NCI-H1436 (cell line): ENCODE measurements around the gene DNAJC6.
A peak's percentile ranks its signal among the peaks of the same experiment; 100 is the strongest.
"Not testable (repeated sequence)": the region's sequence is repeated elsewhere in the genome, so short reads cannot be mapped to it uniquely, and the experiment has no call there.

Experiments
- DNase-seq: peaks from one replicate; lab custom pipeline; 2025; lab: John Stamatoyannopoulos, UW

The DNAJC6 gene

DNA sequence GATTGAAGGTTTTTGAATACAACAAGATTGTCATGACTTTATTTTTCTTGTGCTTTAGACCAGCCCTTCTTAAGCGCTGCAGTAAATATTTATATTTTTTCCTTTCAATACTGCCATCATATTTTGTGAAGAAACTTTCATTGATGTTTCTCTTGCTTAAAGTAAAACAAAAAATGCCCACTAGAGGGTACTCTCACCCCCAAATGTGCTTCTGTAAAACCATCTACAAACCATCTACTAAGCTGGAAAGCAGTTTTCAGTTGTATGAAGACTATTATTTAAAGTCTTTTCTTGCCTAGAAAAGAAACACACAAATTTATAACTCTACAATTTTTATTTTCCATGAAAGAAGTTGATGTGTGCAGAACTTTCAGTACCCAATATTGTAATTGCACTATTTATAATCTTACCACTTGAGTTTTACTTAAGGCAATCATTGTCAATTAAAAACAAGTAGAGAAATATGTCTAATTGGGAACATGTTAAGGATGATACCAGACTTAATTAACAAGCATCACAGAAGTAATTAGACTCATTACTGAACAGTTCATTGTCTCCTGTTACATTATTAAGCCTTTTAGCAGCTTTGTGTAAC is 121.9 kb downstream of the DNAJC6 start:
- DNase-seq = peak; percentile 10

DNA sequence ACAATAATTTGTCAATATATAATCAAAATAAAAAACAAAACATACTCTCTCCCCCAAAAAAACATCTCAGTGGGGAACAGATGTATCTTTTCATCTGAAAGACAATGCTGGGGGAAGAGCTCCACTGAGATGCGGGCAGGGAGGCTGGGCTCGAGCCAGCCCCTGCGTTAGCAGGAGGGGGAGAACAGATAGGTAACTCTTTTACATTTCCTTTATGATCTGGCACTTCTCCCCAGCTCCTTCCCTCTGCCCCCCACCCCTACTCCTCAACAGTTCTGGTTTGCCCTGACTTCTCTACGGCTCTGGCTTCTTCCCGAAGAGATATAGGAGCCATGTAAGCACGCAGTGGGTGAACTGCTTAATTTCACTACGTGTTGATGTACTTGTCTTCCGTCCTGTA is 123.6 kb downstream of the DNAJC6 start:
- DNase-seq = no peak

DNA sequence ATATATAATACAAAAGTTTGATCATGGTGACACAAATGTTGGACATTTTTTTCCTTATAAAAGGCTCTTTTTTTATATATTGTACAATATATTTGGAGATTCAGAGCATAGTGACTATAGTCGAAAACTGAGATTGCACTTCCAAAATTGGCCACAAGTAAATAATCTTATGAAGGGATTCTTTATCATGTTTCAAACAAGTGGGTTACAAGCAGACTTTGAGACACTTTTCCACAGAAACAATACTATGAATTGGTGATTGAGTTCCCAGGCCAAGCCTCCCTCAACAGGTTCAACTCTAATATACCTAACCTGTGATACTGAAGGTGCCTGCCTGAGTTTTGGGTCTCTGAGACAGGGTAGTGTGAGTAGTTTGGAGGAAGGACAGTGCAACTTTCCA is 124.9 kb downstream of the DNAJC6 start:
- DNase-seq = no peak

DNA sequence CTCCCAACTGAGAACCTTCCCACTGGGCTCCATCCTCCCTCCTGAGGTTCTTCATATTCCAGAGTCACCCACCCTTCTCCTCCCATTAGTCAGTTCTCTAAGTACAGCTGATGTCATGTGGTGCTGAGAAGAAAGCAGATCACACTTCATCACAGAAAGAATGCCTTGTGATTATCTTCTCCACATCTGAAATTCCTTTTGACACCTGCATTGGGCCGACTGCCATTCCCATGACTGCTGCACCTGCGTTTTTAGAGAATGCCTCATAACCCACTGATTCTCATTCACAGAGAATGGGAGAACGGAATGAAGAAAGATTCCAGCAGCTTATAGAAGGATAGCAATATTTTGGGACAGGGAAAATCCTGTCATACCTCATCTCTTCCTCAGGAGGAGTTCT is 125.4 kb downstream of the DNAJC6 start:
- no peak for DNase-seq

DNA sequence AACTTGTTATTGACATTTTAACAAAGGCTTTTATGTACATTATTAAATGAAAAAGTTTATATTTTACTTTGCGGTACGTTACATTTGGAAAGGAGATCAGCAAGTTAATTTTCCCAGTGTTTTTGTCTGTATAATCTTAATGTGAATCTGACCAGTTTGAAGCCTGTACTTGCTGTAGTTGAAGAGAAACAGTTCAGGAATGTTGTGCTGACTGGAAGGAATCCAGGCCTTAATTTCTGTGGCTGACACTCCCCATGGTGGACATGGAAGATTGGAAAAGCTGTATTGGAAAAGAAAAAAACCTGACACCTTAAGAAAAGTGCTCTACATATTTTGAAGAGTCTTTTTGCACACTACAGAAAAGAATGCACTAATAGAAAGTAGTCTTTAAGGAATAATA is 126.6 kb downstream of the DNAJC6 start:
- no peak for DNase-seq

DNA sequence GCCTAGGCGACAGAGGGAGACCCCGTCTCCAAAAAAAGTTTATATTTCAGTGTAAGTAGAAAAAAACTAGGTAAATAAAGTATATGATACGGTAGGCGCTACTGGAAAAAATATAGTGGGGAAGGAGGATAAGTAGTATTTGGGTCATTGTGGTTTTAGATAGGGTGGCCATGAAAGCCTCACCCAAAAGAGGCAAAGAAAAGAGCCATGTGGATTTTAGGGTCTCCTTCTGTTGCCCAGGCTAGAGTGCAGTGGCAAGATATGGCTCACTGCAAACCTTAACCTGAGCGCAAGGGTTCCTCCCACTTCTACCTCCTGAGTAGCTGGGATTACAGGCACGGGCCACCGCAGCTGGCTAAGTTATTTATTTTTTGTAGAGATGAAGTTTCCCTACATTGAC is 128.3 kb downstream of the DNAJC6 start:
- DNase-seq = no peak

DNA sequence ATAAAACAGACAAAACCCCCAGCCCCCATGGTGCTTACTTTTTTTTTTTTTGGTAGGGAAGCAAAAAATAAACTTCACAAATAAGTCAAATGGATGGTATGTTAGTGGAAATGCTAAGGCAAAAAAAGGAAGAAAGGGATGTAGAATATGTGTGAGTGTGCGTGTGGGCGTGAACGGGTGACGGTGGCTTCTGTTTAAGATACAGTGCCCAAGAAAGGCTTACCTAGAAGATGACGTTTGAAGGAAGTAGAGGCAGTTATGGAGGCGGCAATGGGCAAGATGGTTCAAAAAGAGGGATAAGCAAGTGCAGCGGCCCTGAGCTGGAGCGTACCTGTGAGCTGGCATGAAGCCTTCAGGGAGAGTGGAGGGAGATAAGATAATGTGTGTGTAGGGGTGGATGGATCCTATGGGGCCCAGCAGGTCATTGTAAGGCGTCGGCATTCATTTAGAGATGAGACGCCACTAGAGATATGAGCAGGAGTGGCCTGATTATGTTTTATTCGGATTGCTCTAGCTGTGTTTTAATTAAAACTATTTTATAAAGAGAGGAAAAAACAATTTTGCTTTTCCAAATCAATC is 131.1 kb downstream of the DNAJC6 start:
- no peak for DNase-seq

DNA sequence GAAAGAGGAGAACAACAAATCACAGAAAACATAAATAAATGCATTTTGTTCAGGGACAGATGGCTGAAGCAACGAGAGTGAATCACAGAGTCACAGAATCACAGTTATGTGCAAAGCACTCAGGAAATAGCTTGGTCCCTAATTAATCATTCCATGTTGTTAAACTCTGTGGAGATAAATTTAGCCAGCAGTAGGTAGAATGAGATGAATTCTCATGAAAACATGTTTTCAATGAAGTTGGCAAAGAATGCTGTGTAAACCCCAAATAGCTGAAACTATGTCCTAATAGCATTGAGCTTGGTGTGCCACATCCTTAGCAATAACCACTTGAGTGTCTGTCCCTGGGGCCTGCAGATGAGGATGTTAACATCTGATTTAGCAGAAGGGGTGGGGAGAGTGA is 131.6 kb downstream of the DNAJC6 start:
- no peak for DNase-seq

DNA sequence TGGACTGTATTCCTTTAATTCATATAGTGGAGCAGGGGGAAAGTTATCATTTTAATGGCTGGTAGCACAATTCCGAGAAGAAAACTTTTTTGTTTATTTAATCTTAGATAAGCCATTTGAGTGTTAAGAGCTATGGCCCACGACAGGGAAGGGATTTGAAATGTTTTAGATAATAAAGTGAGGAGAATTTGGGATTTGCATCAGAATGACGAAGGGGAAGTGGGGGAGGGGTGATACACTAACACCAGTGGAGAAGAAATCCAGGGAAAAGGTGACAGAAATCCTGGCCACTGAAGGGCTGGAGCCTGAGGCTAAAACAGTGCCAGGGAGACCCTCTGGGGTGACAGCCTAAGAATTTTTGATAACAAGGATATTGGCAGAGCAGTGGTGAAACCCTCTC is 132.1 kb downstream of the DNAJC6 start:
- no peak for DNase-seq

DNA sequence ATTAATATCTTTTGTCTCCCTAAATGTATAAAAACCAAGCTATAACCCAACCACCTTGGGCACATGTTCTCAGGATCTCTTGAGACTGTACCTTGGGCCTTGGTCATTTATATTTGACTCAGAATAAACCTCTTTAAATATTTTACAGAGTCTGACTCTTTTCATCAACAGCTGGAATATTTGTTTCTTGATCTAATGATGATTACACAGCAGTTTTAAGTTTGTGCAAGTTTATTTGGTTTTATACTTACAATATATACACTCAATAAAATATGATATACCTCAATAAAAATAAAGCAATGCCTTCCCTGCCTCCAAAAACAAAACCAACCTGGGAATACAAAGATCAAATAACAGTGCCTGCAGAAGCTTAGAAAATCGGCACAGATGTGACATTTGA is 133.1 kb downstream of the DNAJC6 start:
- DNase-seq = no peak

DNA sequence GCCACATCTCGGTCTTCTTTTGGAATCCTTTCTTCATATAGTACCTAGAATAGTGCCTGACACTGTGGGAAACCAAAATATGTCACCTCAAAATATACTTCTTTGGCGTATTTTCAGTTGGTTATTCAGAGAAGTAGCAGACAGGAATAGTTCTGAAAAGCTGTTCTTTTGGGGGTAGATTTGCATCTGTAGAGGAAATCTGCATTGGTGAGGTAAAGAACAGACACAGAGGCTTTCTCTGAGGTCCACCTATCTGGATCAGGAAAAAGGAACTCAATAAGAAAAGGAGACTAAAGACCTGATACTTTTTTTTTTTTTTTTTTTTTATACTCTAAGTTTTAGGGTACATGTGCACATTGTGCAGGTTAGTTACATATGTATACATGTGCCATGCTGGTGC is 134.3 kb downstream of the DNAJC6 start:
- DNase-seq = no peak

DNA sequence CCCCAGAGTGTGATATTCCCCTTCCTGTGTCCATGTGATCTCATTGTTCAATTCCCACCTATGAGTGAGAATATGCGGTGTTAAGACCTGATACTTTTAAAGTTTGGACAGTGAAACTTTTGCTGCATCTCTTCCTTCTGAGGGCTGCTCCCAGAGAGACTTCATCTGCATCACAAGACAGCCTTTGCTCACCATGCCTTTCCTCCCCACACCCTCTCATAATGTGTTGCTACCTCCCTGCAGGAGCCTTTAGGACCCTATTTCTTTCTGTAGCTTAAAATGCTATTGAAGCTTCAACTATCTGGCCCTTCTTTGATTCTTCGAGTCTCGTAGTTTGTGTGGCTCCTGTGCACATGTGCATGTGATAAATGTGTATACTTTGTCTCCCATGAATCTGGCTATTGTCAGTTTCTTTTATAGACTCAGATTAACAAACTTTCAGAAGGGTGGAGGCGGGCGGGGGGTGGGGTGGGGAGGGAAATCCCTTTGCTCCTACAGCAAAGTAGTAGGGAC is 134.8 kb downstream of the DNAJC6 start:
- no peak for DNase-seq

DNA sequence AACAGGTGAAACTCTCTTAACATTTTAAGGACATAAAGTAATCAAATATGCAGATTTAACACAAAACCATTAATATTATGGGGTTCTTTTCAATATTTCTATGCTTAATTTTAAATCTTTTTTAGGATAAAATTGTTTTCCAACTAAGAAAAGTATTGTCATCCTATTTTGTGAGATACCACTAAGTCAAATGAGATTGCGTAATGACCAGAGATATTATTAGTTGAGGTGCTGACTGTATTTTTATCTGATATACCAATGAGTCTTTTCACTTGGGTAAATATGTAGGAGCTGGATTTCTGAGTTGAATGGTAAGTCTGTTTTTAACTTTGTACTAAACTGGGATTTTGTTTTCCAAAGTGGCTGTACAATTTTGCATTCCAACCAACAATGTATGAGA is 136.5 kb downstream of the DNAJC6 start:
- DNase-seq = no peak

DNA sequence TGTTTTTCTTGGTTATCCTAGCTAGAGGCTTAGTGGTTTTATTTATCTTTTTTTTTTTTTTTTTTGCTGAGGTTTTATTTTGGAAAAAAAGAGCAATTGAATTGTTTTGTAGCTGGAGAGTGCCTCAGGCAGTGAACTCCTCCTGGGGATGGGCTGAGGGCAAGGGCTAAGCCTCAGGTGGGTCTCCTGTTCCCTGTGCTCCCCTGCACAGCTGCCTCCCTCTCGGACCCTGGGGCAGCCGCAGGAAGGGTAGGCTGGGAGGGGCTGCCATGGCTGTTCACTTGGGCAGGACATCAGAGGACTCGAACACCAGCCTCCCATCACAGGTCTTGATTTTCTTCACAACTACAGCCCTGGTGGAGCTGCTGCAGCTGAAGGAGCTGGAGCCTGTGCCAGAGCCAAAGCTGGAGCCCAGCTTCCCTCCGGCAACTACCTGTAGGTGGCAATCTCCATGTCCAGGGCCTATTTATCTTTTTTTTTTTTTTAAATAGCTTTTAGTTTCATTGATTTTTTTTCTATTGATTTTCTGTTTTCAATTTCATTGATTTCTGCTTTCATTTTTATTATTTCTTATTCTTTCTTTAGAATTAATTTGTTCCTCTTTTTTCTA is 140.0 kb downstream of the DNAJC6 start:
- DNase-seq = no peak

DNA sequence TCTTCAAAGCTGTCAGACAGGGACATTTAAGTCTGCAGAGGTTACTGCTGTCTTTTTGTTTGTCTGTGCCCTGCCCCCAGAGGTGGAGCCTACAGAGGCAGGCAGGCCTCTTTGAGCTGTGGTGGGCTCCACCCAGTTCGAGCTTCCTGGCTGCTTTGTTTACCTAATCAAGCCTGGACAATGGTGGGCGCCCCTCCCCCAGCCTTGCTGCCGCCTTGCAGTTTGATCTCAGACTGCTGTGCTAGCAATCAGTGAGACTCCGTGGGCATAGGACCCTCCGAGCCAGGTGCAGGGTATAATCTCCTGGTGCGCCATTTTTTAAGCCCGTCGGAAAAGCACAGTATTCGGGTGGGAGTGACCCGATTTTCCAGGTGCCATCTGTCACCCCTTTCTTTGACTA is 146.3 kb downstream of the DNAJC6 start:
- DNase-seq = not testable (repeated sequence)

DNA sequence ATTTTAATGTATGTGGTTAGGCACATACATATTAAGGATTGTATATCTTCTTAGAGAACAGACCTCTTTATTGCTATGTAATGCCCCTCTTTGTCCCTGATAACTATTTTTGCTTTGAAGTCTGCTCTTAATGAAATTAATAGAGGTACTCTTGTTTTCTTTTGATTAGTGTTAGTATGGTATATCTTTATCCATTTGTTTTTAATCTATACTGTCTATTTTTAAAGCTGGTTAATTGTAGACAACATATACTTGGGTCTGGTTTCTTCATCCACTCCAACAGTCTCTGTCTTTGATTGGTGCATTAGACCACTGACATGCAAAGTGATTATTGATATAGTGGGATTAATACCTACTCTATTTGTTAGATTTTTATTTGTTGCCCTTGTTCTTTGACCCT is 147.1 kb downstream of the DNAJC6 start:
- no peak for DNase-seq

DNA sequence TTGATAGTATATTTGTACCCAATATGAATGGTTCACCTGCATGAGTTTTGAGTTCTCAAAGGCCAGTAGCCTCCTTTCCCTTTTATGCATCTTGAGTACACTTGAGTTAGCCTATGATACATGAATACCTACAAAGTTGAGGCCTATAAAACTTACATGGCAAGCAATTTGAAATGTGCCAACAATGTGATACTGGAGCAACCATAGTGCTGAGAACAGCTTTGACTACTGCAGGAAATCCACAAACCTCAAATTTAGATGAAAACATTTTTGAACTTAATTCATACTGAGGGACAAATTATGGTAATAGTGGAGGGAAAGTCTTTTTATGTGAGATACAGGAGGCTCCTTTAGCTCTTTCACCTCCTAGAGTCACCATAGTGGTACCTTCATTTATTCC is 148.5 kb downstream of the DNAJC6 start:
- no peak for DNase-seq

DNA sequence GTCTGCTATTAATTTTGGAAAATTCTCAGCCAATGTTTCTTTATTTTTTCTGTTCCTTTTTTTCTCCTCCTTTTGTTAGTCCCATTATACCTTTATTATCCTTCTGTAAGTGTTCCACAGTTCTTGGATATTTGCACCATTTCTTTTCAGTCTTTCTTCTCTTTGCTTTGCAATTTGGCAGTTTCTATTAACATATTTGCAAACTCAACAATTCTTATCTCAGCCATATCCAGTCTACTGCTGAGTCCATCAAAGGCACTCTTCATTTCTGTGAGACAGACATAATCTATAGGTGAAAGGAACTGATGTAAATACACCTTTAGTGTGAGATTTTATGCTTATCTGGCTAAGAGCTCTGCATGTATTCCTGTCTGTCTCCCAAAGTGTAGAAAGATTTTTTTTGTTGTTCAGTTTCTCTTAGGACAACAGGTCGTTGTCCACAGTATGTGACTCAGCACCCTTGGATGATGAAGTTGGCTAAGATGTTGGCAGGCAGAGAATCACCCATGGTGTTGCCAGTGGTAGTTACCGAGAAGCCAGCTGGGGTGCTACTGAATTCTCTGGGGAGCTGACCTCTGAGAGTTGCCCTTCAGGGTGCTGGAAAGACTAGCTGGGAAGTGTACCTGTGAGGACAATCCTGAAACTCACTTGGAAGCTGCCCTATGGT is 149.5 kb downstream of the DNAJC6 start:
- DNase-seq = no peak

DNA sequence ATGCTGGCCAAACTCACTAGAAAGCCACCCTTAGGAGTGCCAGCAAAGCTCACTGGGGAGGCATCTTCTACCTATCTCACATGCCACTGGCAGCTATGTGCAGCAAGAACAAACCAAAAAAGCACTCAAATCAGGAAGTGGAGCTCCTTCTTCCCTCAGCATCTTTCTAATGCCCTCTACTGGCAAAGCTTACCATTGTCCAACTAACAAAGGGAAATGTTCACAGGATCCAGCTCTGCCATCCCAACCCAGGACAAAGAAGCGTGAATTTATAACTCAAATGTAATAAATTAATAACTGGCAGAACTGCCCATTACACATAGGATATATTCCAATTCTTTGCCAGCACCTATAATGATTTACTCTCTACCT is 150.0 kb downstream of the DNAJC6 start:
- no peak for DNase-seq
